HepG2 (cell line): ENCODE data around the gene EBPL. TPM values are rescaled to one million over a fixed set of nuclear protein-coding genes. Genes with fewer than 3 reads are reported as not detected.
A peak's percentile ranks its signal among the peaks of the same experiment; 100 is the strongest.

Source experiments
- ATF2 ChIP-seq: sonication (generic); formaldehyde crosslinking; IDR thresholded peaks from 2 replicates; pipeline ENCODE4 v1.4.0; 2020; ENCODE audit warnings: missing genetic modification reagents
- ATM ChIP-seq: fragments of 450-650 bp; IDR thresholded peaks from 2 replicates; pipeline ENCODE4 v1.7.1; 2017; ENCODE audit warnings: mild to moderate bottlenecking, borderline replicate concordance
- BCL6 ChIP-seq: IDR thresholded peaks from 2 replicates; pipeline ENCODE4 v1.6.1; 2016; ENCODE audit warnings: missing genetic modification reagents, missing compliant biosample characterization
- BRD4 ChIP-seq: sonication (generic); formaldehyde crosslinking; IDR thresholded peaks from 2 replicates; pipeline ENCODE4 v1.4.0; 2020; ENCODE audit warnings: missing genetic modification reagents
- CEBPG ChIP-seq: IDR thresholded peaks from 2 replicates; pipeline ENCODE4 v1.6.1; 2016
- FOXJ3 ChIP-seq: sonication (generic); formaldehyde crosslinking; IDR thresholded peaks from 2 replicates; pipeline ENCODE4 v1.4.0; 2020; ENCODE audit warnings: missing genetic modification reagents, mild to moderate bottlenecking, borderline replicate concordance
- HOXA5 ChIP-seq: sonication (generic); formaldehyde crosslinking; IDR thresholded peaks from 2 replicates; pipeline ENCODE4 v1.4.0; 2020; ENCODE audit warnings: missing genetic modification reagents
- ISL2 ChIP-seq: sonication (generic); formaldehyde crosslinking; IDR thresholded peaks from 2 replicates; pipeline ENCODE4 v1.5.0; 2020; ENCODE audit warnings: missing genetic modification reagents
- MNT ChIP-seq: fragments of 450-650 bp; IDR thresholded peaks from 2 replicates; pipeline ENCODE4 v1.6.1; 2016
- PHF21A ChIP-seq: sonication (generic); formaldehyde crosslinking; IDR thresholded peaks from 2 replicates; pipeline ENCODE4 v1.5.0; 2020; ENCODE audit warnings: mild to moderate bottlenecking, missing genetic modification reagents
- SOX13 ChIP-seq, 3 experiments: fragments of 450-650 bp in 1 of 3; sonication (generic) in 1 of 3; formaldehyde crosslinking in 1 of 3; IDR thresholded peaks in 2 of 3; conservative IDR thresholded peaks in 1 of 3; 2 replicates each; pipeline versions ENCODE4 v1.5.0 to v1.6.1; 2016 to 2020; ENCODE audit warnings: antibody characterized with exemption in 1 of 3, mild to moderate bottlenecking in 1 of 3, missing compliant biosample characterization in 1 of 3, missing genetic modification reagents in 1 of 3, moderate library complexity in 1 of 3
- ZBTB44 ChIP-seq: sonication (generic); formaldehyde crosslinking; IDR thresholded peaks from 2 replicates; pipeline ENCODE4 v1.4.0; 2020; ENCODE audit warnings: missing genetic modification reagents
- ZNF276 ChIP-seq: sonication (generic); formaldehyde crosslinking; IDR thresholded peaks from 2 replicates; pipeline ENCODE4 v1.4.0; 2020; ENCODE audit warnings: mild to moderate bottlenecking, low read depth, missing genetic modification reagents
- ZNF691 ChIP-seq: sonication (generic); formaldehyde crosslinking; IDR thresholded peaks from 2 replicates; pipeline ENCODE4 v1.4.0; 2020; ENCODE audit warnings: missing genetic modification reagents, low read depth, mild to moderate bottlenecking, borderline replicate concordance
- ZNF83 ChIP-seq: sonication (generic); formaldehyde crosslinking; IDR thresholded peaks from 2 replicates; pipeline ENCODE4 v1.4.0; 2020; ENCODE audit warnings: missing genetic modification reagents, mild to moderate bottlenecking, borderline replicate concordance
- polyA plus RNA-seq, 8 experiments: library from polyadenylated mRNA; depleted of rRNA in 3 of 8; stranded (reverse) in 7 of 8; unstranded in 1 of 8; fragments of >200 nt; fragmentation: Illumina TruSeq in 4 of 8; extraction: Trizol in 4 of 8; gene quantifications; 2 replicates each; pipeline versions ENCODE4 v1.2.1 to v1.2.3, GENCODE V29; 2011 to 2016; ENCODE audit warnings: low read depth in 4 of 8, missing spikeins in 1 of 8, mixed read lengths in 1 of 8; ENCODE audit not compliant: insufficient read depth in 1 of 8
- total RNA-seq, 5 experiments: library from RNA; depleted of rRNA; stranded (reverse); fragments of >200 nt; fragmentation: Illumina TruSeq; extraction: Trizol; gene quantifications; 2 replicates each; pipeline ENCODE4 v1.2.3, GENCODE V29; 2016; ENCODE audit warnings: low read depth in 1 of 5
- TF ChIP-seq, protein P1 (sequence below): sonication (generic); formaldehyde crosslinking; IDR thresholded peaks from 2 replicates; pipeline ENCODE4 v1.9.0; 2021; ENCODE audit warnings: mild to moderate bottlenecking, missing genetic modification reagents

Gene EBPL
- total and polyA plus RNA-seq, 2 of the 13 experiments (the other 11 are each of a cell fraction or from before 2014, with no cell fraction given) = 96.5 to 152 TPM

GRCh38 chr13:49740870-49741269 lies 49.6 kb upstream of the EBPL start (continued):
- TF ChIP-seq, protein P1, sequence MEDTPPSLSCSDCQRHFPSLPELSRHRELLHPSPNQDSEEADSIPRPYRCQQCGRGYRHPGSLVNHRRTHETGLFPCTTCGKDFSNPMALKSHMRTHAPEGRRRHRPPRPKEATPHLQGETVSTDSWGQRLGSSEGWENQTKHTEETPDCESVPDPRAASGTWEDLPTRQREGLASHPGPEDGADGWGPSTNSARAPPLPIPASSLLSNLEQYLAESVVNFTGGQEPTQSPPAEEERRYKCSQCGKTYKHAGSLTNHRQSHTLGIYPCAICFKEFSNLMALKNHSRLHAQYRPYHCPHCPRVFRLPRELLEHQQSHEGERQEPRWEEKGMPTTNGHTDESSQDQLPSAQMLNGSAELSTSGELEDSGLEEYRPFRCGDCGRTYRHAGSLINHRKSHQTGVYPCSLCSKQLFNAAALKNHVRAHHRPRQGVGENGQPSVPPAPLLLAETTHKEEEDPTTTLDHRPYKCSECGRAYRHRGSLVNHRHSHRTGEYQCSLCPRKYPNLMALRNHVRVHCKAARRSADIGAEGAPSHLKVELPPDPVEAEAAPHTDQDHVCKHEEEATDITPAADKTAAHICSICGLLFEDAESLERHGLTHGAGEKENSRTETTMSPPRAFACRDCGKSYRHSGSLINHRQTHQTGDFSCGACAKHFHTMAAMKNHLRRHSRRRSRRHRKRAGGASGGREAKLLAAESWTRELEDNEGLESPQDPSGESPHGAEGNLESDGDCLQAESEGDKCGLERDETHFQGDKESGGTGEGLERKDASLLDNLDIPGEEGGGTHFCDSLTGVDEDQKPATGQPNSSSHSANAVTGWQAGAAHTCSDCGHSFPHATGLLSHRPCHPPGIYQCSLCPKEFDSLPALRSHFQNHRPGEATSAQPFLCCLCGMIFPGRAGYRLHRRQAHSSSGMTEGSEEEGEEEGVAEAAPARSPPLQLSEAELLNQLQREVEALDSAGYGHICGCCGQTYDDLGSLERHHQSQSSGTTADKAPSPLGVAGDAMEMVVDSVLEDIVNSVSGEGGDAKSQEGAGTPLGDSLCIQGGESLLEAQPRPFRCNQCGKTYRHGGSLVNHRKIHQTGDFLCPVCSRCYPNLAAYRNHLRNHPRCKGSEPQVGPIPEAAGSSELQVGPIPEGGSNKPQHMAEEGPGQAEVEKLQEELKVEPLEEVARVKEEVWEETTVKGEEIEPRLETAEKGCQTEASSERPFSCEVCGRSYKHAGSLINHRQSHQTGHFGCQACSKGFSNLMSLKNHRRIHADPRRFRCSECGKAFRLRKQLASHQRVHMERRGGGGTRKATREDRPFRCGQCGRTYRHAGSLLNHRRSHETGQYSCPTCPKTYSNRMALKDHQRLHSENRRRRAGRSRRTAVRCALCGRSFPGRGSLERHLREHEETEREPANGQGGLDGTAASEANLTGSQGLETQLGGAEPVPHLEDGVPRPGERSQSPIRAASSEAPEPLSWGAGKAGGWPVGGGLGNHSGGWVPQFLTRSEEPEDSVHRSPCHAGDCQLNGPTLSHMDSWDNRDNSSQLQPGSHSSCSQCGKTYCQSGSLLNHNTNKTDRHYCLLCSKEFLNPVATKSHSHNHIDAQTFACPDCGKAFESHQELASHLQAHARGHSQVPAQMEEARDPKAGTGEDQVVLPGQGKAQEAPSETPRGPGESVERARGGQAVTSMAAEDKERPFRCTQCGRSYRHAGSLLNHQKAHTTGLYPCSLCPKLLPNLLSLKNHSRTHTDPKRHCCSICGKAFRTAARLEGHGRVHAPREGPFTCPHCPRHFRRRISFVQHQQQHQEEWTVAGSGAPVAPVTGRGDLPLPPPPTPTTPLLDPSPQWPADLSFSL = no peak
- TF ChIP-seq ATF2 (CRISPR knock-in tag) (0 out of 2 replicates have a peak, but pooled peaks have one; percentile 22), FOXJ3 (CRISPR knock-in tag) (peak; percentile 47; the same call in 1 of the 2 replicates), PHF21A (CRISPR knock-in tag) (no peak), ATM (no peak), ZBTB44 (CRISPR knock-in tag) (no peak), BRD4 (CRISPR knock-in tag) (no peak), CEBPG (CRISPR knock-in tag) (peak; percentile 76), ZNF83 (CRISPR knock-in tag) (no peak), ZNF691 (no peak), MNT (no peak), BCL6 (CRISPR knock-in tag) (peak; percentile 68), SOX13 (IDR thresholded peaks at IDR 0.05) (no peak), SOX13 (CRISPR knock-in tag; conservative IDR thresholded peaks at IDR 0.05 in 1 of 2, IDR thresholded peaks at IDR 0.05 in 1 of 2) (peak in 1 of 2 experiments; percentile 80; a peak in 2 of 4 replicates), ISL2 (CRISPR knock-in tag) (peak; percentile 58; the same call in 1 of the 2 replicates), HOXA5 (CRISPR knock-in tag) (no peak), ZNF276 (no peak)
